Activated CD4-positive, CD25-positive, alpha-beta regulatory T cell treated with anti-CD3 and anti-CD28 coated beads, Interleukin-2, amount 50 U/mL, for 24 hours (primary cell): Measurements from ENCODE around the gene SHB.
A peak's percentile ranks its signal among the peaks of the same experiment; 100 is the strongest.

Source experiments
- ATAC-seq, 2 donors: fragments of 150-1000 bp; cut with Tn5 transposase; one replicate each; pipeline ENCODE4 v1.10.0; 2021; ENCODE audit warnings: mild to moderate bottlenecking in 1 of 2, moderate library complexity in 1 of 2

SHB gene

GRCh38 chr9:38041564-38042243, 27.3 kb downstream of the SHB start:
- no peak for ATAC-seq

GRCh38 chr9:38039907-38040682, 28.9 kb downstream of the SHB start:
- no peak for ATAC-seq

GRCh38 chr9:38039090-38039906, 29.7 kb downstream of the SHB start:
- no peak for ATAC-seq

- ATAC-seq: peak in 1 of 2 donors; percentile 8
Measured at GRCh38 chr9:38038307-38039089, 30.5 kb downstream of the SHB start.

GRCh38 chr9:38037981-38038306, 31.1 kb downstream of the SHB start:
- ATAC-seq: no peak

GRCh38 chr9:38036359-38037084, 32.5 kb downstream of the SHB start:
- ATAC-seq: no peak

- no peak for ATAC-seq
Measured at GRCh38 chr9:38035873-38036272, 33.2 kb downstream of the SHB start.

GRCh38 chr9:38033941-38034340, 35.1 kb downstream of the SHB start:
- no peak for ATAC-seq

GRCh38 chr9:38032266-38033110, 36.5 kb downstream of the SHB start:
- no peak for ATAC-seq

- ATAC-seq: no peak
Measured at GRCh38 chr9:38031594-38031993, 37.4 kb downstream of the SHB start.

GRCh38 chr9:38030658-38031057, 38.4 kb downstream of the SHB start:
- ATAC-seq: no peak

- no peak for ATAC-seq
Measured at GRCh38 chr9:38029915-38030638, 39.0 kb downstream of the SHB start.

GRCh38 chr9:38027714-38028113, 41.3 kb downstream of the SHB start:
- ATAC-seq: no peak

GRCh38 chr9:38026840-38027527, 42.0 kb downstream of the SHB start:
- no peak for ATAC-seq

GRCh38 chr9:38026021-38026809, 42.8 kb downstream of the SHB start:
- no peak for ATAC-seq

- ATAC-seq: no peak
Measured at GRCh38 chr9:38025166-38025565, 43.9 kb downstream of the SHB start.

GRCh38 chr9:38024036-38024681, 44.9 kb downstream of the SHB start:
- ATAC-seq: no peak

- ATAC-seq: no peak
Measured at GRCh38 chr9:38023661-38024035, 45.4 kb downstream of the SHB start.
